ENCODE results near the gene WFIKKN2.

WFIKKN2 gene

GRCh38 chr17:50808888-50809287 is 26.5 kb upstream of the WFIKKN2 start:
- no peak for DNase-seq (ENCODE audit: low read depth in 2 of 2)

DNA sequence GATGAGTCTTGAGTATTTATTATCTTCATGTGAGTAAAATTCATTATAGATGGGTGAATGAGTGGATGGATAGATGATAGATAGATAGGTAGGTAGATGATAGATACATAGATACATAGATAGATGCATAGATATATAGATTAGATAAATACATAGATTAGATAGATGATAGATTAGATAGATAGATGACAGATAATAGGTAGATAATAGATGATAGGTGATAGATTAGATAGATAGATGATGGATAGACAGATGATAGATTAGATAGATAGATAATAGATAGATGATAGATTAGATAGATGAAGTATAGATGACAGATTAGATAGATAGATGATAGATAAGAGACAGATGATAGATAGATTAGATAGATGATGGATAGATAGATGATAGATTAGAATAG is 21.8 kb upstream of the WFIKKN2 start:
- DNase-seq (ENCODE audit: low read depth in 2 of 2): no peak

- no peak for DNase-seq (ENCODE audit: low read depth in 2 of 2)
Measured at GRCh38 chr17:50815400-50815799, 20.0 kb upstream of the WFIKKN2 start.

GRCh38 chr17:50816271-50816670 is 19.1 kb upstream of the WFIKKN2 start:
- no peak for DNase-seq (ENCODE audit: low read depth in 2 of 2)

DNA sequence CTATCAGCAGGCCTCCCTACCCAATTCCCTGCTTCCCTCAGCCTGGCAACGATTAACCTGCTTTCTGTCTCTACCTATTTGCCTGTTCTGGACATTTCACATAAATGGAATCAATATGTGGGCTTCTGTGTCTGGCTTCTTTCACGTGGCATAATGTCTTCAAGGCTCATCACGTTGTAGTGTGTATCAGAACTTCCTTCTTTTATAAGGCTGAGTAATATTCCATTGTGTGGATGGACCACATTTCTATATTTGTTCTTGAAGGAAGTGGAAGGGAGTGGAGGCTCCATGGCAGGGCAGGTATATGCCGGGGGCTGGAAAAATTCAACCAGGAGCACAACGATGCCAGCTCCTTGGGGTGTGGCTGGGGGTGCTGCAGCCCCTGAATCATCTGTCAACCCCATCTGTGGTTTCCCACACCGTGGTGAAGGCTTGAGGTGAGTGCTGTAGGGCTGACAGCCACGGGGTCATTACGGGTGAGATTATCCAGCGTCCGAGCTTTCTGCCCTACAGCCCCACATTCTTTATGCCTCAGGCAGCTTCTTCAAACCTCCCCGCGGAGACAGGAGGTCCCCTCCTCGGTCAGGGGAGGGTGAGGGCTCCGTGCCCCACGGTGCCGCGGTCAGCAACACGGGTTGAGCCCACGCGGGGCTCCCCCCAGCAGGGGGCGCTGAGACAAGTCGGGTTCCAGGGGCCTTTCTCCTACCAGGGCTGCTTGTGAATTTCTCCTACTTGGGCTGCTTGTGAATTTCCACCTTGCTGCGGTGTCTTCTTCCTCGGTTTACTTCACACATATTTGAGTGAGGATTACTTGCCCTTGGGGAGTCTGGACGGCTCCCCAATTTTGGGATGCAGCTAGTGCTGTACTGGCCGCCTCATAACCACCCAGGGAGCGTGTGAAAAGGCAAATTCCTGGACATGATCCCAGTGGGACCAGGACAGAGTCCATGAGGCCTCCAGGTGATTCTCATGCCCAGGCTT is 18.3 kb upstream of the WFIKKN2 start:
- DNase-seq (ENCODE audit: low read depth in 2 of 2): peak; percentile 49 to 64

DNA sequence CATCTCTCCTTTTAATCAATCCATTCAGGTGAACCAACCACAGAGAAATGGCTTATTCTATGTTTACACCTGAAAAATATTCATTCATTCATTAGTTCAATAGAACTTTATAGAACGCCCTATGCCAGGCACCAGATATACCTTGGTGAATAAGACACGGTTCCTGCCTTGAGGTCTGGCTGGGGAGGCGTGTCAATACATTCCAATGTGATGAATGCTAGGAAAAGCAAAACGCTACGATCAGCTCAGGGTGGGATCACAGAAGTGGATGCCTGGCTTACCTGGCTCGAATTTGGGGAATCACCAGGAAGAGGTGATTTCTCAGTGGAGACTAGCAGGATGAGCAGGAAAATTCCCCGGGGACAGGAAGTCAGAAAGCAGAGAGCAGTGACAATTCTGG is 17.5 kb upstream of the WFIKKN2 start:
- no peak for DNase-seq (ENCODE audit: low read depth in 2 of 2)

GRCh38 chr17:50818261-50818660 is 17.1 kb upstream of the WFIKKN2 start:
- no peak for DNase-seq (ENCODE audit: low read depth in 2 of 2)

DNA sequence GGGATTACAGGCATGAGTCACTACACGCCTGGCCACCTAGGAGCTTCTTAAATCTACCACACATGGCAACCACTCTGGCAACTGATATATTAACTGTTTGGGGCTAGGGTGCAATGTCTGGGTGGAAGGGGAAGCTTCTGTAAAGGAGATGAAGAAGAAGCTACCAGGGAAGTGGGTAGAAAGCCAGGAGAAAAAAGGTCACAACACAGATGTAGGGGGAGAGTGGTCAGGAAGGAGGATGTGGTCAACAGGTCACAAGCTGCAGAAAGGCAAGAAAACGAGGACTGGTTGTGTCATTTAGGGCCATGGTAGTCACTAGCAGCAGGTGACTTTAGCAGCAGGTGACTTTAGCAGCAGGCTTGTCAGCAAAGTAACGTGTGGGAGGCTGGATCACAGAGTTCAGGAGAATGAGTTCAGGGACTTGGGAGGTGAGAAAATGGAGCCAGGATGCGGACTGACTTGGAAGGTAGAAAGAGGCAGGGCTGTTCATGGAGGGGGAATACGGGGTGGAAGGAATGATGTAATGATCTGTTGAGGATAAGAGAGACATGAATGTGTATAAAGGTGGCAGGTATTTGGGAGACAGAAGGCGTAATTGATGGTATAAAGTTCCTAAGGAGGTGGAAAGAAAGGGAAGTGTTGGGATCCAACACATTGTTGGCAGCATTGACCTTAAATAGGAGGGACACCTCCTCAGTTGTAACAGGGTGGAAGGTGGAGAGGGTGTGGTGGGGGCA is 16.3 kb upstream of the WFIKKN2 start:
- no peak for DNase-seq (ENCODE audit: low read depth in 2 of 2)

- DNase-seq (ENCODE audit: low read depth in 2 of 2): no peak
Measured at GRCh38 chr17:50820651-50821050, 14.7 kb upstream of the WFIKKN2 start.

DNA sequence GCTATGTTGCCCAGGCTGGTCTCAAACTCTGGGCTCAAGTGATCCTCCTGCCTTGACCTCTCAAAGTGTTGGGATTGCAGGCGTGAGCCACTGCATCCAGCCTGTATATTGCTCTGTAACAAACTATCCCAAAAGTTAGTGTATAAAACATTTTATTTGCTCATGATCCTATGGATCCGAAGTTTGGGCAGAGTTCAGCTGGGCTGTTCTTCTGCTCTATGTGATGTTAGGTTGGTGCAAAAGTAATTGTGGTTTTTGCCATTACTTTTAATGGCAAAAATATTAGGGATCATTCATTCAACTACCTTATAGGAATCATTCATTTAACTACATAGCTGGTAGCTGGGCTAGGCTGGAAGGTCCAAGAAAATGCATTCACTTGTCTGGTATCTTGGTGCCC is 12.8 kb upstream of the WFIKKN2 start:
- no peak for DNase-seq (ENCODE audit: low read depth in 2 of 2)

DNA sequence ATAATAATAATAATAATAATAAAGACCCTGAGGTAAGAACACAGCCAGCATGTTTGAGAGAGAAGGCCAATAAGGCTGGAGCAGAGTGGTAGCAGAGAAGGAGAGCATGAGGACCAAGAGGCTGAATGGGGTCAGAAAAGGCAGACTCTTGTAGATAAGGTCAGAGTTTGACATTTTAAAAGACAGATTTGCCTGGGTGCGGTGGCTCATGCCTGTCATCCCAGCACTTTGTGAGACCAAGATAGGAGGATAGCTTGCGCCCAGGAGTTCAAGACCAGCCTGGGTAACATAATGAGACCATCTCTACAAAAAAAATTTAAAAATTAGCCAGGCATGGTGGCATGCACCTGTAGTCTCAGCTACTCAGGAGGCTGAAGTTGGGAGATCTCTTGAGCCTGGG is 11.0 kb upstream of the WFIKKN2 start:
- DNase-seq (ENCODE audit: low read depth in 2 of 2): no peak

DNA sequence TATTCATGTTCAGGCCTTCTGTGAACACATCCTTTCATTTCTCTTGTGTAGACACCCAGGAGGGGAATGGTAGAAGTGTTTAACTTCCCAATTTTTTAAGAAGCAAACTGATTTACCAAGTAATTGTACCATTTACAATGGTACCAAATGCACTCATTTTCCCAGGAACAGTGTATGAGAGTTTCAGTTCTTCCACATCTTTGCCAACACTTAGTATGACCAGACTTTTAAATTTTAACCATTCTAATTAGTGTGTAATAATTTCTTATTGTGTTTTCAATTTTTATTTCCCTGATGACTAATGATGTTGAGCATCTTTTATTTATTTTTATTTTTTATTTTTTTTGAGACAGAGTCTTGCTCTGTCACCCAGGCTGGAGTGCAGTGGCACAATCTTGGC is 10.2 kb upstream of the WFIKKN2 start:
- DNase-seq (ENCODE audit: low read depth in 2 of 2): no peak

DNA sequence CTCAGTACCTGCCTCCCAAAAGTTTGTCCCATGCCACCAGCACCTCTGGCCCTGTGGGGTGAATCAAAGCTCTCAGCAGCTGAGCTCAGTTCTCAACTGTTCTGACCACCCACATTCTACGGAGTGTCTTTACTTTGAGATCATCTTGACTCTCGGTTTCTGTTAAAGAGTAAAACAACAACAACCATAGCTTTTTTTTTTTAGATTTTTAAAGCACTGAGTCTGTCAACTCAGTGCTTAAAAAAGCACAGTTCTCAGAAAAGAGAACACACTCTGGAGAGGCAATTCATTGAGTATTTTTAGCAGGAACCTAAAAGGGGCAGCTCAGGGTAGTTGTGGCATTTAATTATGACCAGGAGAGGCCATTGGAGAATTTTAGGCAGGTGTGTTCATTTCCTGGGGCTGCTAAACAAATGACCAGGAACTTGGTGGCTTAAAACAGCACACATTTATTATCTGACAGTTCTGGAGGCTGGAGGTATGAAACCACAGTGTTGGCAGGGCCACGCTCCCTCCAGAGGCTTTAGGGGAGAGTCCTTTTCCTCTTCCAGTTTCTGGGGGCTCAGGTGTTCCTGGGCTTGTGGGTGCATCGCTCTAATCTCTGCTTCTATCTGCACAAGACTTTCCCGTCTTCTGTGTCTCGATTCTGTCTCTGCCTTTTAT is 6.7 kb upstream of the WFIKKN2 start:
- DNase-seq (ENCODE audit: low read depth in 2 of 2): no peak

- DNase-seq (ENCODE audit: low read depth in 2 of 2): no peak
Measured at GRCh38 chr17:50829332-50829731, 6.1 kb upstream of the WFIKKN2 start.

GRCh38 chr17:50830352-50830751 is 5.0 kb upstream of the WFIKKN2 start:
- no peak for DNase-seq (ENCODE audit: low read depth in 2 of 2)

DNA sequence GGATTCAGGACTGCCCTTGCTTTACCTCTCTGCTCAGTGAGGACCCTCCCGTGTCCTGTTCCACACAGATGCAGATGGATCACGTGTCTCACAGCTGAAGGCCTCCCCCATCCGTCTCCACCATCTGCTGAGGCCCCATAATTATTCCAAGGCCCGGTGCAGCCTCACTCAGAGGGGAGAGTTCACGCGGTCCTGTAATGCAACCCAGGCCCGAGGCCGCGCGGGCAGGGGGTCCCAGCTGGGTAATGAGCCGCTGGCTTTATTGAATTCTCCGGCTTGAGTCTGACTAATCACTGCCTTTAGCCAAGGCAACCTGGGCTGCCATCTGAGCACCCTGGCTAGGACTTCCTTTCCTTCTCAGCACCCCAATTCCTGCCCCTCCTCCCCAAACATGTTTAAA is 4.4 kb upstream of the WFIKKN2 start:
- DNase-seq (ENCODE audit: low read depth in 2 of 2): no peak

DNA sequence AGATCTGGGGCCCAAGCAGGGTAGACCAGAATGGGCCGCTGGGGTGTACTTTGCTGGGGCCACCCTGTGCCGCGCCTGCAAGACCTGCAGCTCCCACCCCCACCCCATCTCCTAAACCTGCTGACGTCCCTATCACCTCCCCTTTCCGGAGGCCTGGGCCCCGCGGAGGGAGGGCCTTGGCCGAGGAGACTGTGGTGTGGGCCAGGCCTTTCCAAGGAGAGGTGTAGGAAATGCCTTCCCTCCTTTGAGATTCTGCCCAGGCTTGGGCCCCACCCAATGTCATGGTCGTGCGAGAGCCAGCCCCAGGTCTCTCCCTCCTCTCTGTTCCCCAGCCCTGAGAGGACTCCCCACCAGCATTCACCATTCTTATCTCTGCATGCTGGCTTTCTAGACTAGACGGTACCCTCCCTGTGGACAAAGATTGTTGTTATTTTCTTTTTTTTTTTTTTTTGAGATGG is 3.9 kb upstream of the WFIKKN2 start:
- DNase-seq (ENCODE audit: low read depth in 2 of 2): no peak

DNA sequence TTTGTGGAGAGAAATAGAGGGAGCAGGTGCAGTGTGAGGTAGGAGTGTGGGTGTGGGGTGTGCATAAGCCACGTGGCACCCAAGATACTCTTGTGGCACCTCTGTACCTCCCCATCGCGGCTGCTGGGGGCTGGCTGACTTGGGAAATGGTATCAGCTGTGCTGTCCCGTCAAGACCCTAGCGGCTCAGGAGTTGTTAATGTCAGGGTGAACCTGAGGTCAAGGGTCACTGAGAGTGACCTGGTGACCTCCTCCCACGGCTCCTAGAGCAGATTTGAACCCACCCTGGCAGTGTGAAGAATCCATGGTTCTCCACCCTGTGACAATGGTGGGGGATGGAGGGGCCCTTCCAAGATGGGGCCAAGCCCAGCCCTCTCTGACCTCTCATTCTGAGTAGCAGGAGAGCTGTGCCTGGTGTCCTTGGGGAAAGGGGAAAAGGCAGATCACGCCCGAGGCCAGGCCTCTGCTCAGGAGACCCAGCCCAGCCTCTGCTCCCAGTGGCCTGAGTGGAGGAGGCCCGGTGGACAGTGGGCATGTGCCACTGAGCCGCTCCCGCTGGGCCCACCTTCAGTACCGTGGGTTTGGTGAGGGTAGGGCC is 3.0 kb upstream of the WFIKKN2 start:
- DNase-seq (ENCODE audit: low read depth in 2 of 2): no peak

DNA sequence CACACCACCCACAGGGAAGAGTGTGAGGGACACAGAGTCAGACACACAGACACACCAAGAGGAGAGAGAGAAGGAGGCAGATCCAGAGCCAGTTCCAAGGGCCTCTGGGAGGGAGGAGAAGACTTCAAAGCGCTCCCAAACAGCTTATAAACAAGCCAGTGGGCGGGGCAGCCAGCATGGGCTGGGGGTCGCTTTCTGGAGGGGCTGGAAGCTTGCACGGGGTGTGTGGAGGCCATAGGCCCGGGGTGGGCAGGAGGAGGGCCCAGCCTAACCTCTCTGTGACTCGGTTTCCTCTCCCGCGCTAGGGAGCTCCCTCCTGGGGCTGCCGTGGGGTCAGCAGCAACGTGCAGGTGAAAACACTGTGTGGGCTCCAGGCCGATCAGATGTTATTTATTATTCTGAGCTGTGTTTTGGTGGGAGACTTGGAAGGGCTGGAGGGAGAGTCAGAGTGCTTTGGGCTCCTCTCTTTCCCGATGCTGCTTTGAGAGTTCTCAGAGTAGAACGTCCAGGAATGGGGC is 2.5 kb upstream of the WFIKKN2 start:
- DNase-seq (ENCODE audit: low read depth in 2 of 2): no peak

GRCh38 chr17:50833510-50834428 is 1.6 kb upstream of the WFIKKN2 start:
- DNase-seq (ENCODE audit: low read depth in 2 of 2): no peak

Measured in stimulated activated CD4-positive, alpha-beta T cell treated with anti-CD3 and anti-CD28 coated beads, Interleukin-1b, Interleukin-23, amount 100 ng/mL, for 4 hours (primary cell).